Stimulated activated CD8-positive, alpha-beta memory T cell treated with anti-CD3 and anti-CD28 coated beads, Interleukin-4, amount 100 ng/mL, for 24 hours (primary cell): Measurements from ENCODE around the gene CDH4.

Experiments used
- DNase-seq: peaks from one replicate; pipeline ENCODE4 v3.0.0-alpha.2; 2020; ENCODE audit warnings: low read depth

Gene CDH4

GRCh38 chr20:61284752-61285151 lies 32.7 kb downstream of the CDH4 start:
- no peak for DNase-seq

- no peak for DNase-seq
Measured at GRCh38 chr20:61285152-61285645, 33.1 kb downstream of the CDH4 start.

GRCh38 chr20:61285691-61286090 lies 33.6 kb downstream of the CDH4 start:
- no peak for DNase-seq

GRCh38 chr20:61287583-61288275 lies 35.7 kb downstream of the CDH4 start:
- DNase-seq = no peak

GRCh38 chr20:61288331-61288784 lies 36.3 kb downstream of the CDH4 start:
- DNase-seq = no peak

- DNase-seq = no peak
Measured at GRCh38 chr20:61289166-61289565, 37.1 kb downstream of the CDH4 start.

- no peak for DNase-seq
Measured at GRCh38 chr20:61290721-61291120, 38.7 kb downstream of the CDH4 start.

GRCh38 chr20:61291166-61291829 lies 39.2 kb downstream of the CDH4 start:
- DNase-seq = no peak

- DNase-seq = no peak
Measured at GRCh38 chr20:61292391-61292790, 40.3 kb downstream of the CDH4 start.

- DNase-seq = no peak
Measured at GRCh38 chr20:61292821-61293612, 41.0 kb downstream of the CDH4 start.

- DNase-seq = no peak
Measured at GRCh38 chr20:61293951-61294350, 41.9 kb downstream of the CDH4 start.

- no peak for DNase-seq
Measured at GRCh38 chr20:61295249-61295648, 43.2 kb downstream of the CDH4 start.

- DNase-seq = no peak
Measured at GRCh38 chr20:61295682-61296628, 43.9 kb downstream of the CDH4 start.

- no peak for DNase-seq
Measured at GRCh38 chr20:61296629-61297019, 44.6 kb downstream of the CDH4 start.

- no peak for DNase-seq
Measured at GRCh38 chr20:61297491-61297890, 45.4 kb downstream of the CDH4 start.

- no peak for DNase-seq
Measured at GRCh38 chr20:61297986-61298385, 45.9 kb downstream of the CDH4 start.

GRCh38 chr20:61298661-61299060 lies 46.6 kb downstream of the CDH4 start:
- DNase-seq = no peak

- DNase-seq = no peak
Measured at GRCh38 chr20:61299104-61299503, 47.0 kb downstream of the CDH4 start.

GRCh38 chr20:61299618-61300017 lies 47.6 kb downstream of the CDH4 start:
- no peak for DNase-seq

GRCh38 chr20:61300293-61300692 lies 48.2 kb downstream of the CDH4 start:
- no peak for DNase-seq

GRCh38 chr20:61300709-61301108 lies 48.6 kb downstream of the CDH4 start:
- DNase-seq = no peak
